T-helper 22 cell (primary cell): Measurements from ENCODE around the gene VPS13A.
"Not testable (repeated sequence)": the region's sequence is repeated elsewhere in the genome, so short reads cannot be mapped to it uniquely, and the experiment has no call there.

Experiments used
- DNase-seq: peaks from one replicate; pipeline ENCODE4 v3.0.0-alpha.2; 2020; ENCODE audit warnings: low read depth

VPS13A gene

DNA sequence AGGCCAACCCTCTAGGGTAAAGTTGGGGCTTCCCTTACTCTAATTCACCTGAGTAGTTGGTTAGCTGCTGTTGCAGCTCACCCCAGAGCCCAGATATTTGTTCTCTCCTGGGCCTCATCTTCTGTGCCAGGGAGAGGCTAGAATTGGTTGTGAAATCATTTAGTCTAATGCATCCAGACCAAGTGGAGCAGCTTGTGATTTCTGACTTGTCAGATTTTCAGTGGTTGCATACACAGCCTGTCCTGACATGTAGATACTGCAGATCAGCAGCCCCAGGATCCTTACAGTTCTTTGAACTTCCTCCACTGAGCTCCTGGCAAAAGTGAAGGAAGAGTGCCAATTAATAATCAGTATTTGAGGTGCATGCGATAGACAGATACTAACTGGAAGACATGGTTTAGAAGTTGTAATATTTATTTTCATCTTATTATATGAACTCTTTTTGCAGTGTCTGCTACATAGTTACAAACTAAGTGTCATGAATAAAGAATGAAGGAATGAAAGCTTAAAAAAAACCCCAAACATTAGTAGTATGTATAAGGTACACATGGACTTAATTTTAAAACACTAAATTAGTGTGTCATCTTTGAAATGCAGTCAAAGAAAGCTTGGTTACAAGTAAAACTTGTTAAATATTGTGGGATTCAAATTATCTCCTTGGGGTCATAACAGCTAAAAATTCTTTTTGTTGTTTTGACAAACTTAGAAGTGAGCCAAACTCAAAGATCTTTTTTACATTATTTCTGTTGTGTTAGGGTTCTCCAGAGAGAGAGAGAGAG, 128.5 kb downstream of the VPS13A start:
- DNase-seq: no peak

- DNase-seq: no peak
Observed at GRCh38 chr9:77307166-77307565, 129.8 kb downstream of the VPS13A start.

- no peak for DNase-seq
Observed at GRCh38 chr9:77316058-77316457, 138.7 kb downstream of the VPS13A start.

GRCh38 chr9:77325058-77325457, 147.7 kb downstream of the VPS13A start:
- DNase-seq: no peak

GRCh38 chr9:77328102-77328501, 150.8 kb downstream of the VPS13A start:
- DNase-seq: no peak

DNA sequence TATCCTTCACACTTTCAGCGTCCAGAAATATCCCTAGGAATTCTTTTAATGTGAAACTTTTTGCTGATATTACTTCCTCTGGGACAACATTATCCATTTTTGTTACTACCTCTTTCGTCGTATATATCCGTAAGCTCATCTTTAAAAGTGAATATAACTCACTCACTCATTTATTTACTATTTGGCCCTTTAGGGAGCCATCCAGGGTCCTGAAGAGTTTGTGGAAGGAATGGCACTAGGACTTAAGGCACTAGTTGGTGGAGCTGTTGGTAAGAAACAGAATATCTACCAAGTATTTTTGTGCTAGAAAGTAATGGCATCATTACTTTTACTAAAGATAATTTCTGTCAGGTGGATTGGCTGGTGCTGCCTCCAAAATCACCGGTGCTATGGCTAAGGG, 192.7 kb downstream of the VPS13A start:
- no peak for DNase-seq

DNA sequence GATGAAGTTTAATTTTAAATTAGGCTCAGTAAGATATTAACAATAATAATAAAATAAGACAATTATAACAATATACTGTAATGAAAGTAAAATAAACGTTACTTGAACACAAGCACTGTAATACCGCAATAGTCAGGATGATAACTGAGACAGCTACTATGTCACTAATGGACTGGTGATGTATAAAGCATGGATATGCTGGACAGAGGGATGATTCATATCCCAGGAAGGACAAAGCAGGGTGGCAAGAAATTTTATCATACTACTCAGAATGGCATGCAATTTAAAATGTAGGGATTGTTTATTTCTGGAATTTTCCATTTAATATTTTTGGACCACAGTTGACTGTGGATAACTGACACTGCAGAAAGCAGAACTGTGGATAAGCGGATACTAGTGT, 196.9 kb downstream of the VPS13A start:
- no peak for DNase-seq

GRCh38 chr9:77375956-77376532, 198.7 kb downstream of the VPS13A start:
- DNase-seq: no peak

DNA sequence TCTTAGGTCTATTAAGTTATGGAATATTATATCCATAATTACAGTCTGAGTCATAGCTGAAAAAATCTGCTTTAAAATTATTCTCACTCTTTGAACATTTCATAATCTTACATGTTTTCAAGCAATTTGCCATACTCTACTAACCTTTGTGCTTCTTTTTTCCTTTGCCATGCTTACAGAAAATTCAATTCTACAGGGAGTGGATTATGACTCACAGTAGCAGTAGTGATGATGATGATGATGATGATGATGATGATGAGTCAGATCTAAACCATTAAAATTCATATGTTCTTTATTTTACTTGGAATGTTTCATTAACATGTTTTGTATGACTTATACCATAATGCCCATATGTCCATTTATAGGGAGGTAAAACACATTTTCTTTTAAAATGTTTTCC, 207.1 kb downstream of the VPS13A start:
- DNase-seq: no peak

GRCh38 chr9:77386187-77386586, 208.9 kb downstream of the VPS13A start:
- DNase-seq: no peak

DNA sequence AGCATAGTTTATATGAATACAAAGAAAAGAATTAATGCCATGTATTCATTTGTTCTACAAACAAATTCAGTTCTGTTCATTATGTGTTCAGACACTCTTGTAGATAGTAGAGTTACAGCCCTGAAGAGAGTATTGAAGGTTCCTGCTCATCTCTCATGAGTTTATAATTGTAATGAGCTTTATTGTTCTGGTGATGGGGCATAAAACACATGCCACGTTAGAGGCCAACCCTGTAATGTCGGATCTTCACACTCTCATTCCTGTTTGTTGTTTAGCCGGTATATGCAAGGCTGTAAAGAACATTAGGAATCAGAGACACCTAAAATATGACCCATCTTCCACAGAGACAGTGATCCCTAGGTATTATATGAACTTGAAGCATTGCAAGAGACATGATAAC, 214.5 kb downstream of the VPS13A start:
- no peak for DNase-seq

- no peak for DNase-seq
Observed at GRCh38 chr9:77392328-77392727, 215.0 kb downstream of the VPS13A start.

GRCh38 chr9:77398581-77398980, 221.2 kb downstream of the VPS13A start:
- not testable (repeated sequence) for DNase-seq

GRCh38 chr9:77399964-77400363, 222.6 kb downstream of the VPS13A start:
- DNase-seq: no peak

DNA sequence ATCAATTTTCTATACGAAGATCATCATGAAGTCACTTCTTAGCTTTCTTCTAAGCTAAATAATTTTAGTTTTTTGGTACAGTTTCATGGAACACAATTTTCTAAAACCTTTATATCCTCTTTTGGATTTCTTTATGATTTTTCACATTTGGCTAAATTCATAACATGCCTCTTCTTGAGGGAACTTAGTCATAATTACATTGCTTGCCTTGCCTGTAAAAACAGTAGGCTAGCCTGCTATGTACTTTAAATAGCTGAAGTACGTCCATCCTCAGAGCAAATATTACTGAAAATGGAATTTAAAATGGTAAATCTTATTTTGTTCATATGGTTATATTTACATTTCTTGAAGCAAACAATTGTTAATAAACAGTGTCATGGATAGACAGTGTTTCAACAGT, 225.0 kb downstream of the VPS13A start:
- DNase-seq: no peak

DNA sequence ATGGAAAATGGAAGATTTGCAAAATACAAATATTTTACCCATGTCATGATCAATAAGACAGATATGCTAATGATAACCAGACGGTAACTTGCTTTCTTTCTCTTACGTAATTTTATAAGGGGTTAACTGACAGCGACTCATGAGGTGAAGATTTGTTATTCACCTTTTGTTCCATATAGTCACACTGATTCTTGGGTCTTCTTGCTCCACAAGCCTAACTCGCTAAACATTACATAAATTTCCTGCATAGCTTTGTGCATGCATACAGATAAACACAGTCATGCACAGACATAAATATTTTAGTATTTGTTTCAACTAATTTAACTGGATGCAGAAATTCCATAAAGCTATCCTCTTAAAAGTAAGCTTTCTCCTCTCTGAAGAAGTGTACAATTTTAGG, 225.9 kb downstream of the VPS13A start:
- DNase-seq: no peak

DNA sequence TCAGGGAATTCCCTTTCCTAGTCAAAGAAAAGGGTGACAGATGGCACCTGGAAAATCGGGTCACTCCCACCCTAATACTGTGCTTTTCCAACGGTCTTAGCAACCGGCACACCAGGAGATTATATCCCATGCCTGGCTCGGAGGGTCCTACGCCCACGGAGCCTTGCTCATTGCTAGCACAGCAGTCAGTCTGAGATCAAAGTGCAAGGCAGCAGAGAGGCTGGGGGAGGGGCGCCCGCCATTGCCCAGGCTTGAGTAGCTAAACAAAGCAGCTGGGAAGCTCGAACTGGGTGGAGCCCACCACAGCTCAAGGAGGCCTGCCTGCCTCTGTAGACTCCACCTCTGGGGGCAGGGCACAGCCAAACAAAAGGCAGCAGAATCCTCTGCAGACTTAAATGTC, 231.2 kb downstream of the VPS13A start:
- DNase-seq: not testable (repeated sequence)

- no peak for DNase-seq
Observed at GRCh38 chr9:77417566-77417965, 240.2 kb downstream of the VPS13A start.

DNA sequence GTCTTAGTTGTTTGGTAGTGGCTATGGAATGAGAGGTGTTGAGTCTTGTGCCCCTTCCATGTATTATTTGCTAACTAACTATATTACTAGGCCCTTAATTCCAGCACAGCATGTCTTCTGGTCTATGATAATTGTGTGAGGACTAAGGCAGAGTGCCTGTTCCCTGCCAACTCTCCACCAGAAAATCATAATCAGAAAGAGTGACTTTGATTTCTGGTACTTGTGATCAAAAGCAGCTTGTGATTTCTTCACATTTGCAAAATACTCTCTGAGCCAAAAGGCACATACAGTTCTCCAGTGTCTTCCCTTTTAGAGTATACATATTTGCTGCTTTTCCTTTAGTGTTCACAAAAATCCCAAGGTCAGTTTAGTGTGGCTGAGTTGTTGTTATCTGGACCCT, 240.9 kb downstream of the VPS13A start:
- no peak for DNase-seq

DNA sequence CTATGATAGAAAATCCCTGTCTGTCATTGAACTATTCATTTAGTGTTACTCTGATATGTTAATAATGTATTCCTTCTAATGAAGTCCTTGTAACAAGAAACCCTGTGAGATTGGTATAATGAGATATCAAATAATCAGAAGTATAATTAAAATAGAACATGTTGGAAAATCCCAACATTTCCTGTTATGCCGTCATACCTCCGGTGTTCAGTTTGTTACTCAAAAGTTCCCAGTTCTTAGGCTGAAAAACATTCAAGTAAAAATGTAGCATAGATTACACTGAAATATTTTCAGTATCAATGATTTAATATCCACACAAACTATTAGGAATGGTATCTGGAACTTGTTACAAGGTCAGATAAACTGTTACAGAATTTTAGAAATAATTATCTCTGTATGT, 243.3 kb downstream of the VPS13A start:
- DNase-seq: no peak

- DNase-seq: no peak
Observed at GRCh38 chr9:77421506-77422265, 244.4 kb downstream of the VPS13A start.

- no peak for DNase-seq
Observed at GRCh38 chr9:77422969-77423368, 245.6 kb downstream of the VPS13A start.

DNA sequence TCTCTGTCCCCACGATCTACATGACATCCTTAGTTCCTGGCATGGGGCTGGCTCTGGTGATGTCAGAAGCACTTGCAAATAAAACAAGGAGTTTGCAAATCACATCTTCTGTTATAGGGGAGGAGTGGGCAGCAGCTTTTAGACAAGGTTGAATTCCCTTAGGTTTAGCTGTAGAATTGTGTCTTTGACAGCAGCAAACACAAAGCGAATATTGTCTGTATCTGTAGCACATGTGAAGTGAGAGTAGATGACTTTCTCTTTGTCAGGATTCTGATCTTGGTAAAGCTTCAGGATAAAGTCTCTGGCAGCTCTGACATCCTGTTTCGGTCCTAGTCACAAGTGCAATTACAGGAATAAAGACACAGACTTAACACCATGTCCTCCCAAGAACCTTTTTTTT, 246.5 kb downstream of the VPS13A start:
- no peak for DNase-seq
